IPS-NIHi7 (cell line): Measurements from ENCODE around the gene TMEM79.

ENCODE experiments used
- DNase-seq: peaks from one replicate; pipeline ENCODE4 v3.0.0; 2012; ENCODE audit warnings: mixed read lengths; ENCODE audit errors: extremely low spot score

The TMEM79 gene

DNA sequence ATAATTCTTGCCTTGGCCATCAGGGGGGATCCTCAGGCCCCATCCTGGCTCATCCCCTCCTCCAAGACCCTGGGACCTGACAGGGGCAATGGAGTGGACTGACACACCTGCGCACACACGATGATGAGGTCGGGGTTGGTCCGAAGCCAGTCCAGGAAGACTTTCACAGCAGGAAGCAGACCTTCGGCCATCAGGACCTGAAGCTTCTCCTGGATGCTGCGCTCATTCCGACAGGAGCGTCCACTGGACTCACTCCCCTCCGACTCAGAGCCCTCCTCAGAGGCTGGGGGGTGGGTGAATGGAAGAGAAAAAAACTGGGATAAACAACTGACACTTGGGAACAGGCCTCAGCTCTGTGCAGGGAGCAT lies 20.9 kb upstream of the TMEM79 start:
- DNase-seq: no peak

DNA sequence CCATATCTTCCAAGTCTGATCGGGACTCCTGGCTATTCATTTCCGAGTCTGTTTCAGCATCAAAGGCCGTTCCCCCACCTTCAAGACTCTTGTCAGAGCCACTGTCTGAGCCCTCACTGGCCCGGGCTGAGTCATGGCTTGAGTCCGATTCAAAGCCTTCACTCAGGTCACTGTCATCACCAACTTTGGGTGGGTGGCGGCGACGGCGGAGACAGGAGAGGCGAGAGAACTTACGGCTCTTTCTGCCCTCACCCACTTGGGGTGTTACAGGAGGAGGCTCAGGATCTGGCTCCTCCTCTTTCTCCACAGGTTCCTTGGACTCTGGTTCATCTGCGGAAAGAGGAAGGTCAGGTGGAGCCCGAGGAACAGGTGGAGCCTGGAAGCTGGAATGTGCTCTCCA lies 18.1 kb upstream of the TMEM79 start:
- no peak for DNase-seq

DNA sequence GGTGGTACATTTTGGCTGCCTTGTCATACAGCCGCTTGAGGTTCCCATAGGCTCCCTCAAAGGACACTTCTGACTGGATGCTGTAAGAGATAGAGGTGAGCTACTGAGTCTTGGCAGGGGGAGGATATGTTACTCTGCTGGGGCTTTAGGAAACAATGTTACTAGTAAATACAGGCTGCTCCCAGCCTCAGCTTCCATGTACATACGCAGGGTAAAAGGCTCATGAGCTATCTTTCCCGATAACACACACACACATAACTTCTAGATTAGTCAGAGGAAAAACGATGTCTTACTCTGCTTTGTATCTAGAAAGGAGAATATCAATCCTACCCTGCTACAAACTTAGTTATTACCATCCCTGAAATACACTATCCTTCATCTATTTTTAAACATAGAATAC lies 15.8 kb upstream of the TMEM79 start:
- DNase-seq: no peak

DNA sequence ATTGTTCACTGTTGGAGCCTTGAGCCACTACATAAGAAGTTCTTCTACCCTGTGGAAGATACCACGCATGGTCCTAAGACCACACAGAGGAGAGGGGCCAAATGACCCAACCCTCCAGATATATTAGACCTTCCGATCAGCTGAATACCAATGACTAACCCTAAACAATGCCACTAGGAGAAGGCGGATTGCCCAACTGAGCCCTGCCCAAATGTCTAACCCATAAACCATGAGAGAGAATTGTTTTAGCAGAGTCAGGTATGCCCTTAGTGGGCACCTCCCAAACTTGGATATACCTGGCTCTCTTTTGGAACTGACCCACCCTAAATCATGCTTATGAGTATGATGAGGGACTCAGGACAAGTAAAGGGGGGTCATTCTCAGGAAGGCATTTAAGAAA lies 13.8 kb upstream of the TMEM79 start:
- DNase-seq: no peak

DNA sequence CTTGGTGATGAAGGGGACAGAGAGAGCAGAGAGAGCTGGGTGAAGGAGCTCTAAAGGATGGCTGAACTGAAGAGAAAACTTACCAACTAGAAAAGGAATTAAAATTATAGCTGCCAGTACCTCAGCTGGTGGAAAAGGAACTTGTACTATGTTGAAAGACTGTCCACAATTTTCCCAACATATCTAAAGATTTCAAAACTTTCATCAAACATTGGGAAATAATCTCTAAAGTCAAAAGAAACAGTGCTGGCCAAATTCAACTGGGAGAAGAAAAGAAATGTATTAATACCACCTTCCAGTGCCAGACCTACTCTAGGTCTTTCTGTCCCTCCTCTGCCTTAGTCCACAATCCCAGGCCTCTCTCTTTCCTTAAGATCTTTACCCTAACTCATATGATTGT lies 7.6 kb upstream of the TMEM79 start:
- no peak for DNase-seq

DNA sequence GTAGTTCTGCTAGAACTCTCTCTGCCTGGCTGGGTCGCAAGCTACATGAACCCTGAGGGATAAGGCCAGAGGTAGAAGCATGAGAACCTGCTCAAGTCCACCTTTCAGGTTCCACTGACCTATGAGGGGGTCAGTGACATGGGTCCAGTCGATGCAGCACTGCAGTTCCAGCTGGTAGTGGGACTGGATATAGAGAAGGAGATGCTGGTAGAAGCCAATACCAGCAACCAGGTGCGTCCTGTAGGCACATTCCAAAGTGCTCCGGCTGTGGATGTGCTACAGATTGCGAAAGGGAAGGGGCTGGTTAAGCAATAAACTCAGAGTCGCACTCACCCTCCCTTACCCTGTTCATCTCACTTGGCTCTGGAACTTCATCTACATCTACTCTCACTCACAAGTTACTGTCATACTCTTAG lies 7.2 kb upstream of the TMEM79 start:
- no peak for DNase-seq

DNA sequence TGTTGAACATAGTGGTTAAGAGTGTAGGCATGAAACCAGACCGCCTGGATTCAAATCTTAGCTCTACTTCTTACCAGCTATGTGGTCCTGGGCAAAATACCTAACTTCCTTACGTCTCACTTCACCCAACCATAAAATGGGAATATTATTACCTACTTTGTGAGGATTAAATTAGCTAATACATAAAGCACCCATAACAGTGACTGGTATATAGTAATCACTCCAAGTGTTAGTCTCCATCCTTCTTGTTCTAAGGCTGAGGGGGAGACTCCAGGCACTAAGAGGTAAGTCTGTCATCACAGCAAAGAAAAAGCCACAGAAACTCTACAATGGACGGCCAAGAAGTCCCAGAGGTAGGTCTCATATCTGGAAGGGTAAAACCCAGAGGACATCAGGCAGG lies 4.3 kb upstream of the TMEM79 start:
- no peak for DNase-seq

DNA sequence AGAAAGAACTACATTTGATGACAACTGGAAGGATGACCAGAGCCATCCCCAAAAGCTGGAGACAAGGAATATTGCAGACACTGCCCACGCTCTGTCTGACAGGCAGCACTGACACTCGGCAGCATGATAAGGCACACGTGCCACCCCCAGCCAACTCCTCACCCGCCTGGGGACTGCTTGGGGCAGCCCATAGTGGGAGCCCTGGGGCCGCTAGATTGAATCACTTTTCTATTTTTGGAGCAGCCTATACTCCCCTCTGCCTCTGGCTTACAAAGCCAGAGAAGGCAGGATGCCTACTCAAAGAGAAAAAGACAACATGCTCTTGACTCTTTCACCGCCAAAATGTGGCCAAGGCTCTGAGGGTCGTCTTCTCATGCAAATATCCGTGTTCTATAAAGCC lies 2.8 kb upstream of the TMEM79 start:
- no peak for DNase-seq

DNA sequence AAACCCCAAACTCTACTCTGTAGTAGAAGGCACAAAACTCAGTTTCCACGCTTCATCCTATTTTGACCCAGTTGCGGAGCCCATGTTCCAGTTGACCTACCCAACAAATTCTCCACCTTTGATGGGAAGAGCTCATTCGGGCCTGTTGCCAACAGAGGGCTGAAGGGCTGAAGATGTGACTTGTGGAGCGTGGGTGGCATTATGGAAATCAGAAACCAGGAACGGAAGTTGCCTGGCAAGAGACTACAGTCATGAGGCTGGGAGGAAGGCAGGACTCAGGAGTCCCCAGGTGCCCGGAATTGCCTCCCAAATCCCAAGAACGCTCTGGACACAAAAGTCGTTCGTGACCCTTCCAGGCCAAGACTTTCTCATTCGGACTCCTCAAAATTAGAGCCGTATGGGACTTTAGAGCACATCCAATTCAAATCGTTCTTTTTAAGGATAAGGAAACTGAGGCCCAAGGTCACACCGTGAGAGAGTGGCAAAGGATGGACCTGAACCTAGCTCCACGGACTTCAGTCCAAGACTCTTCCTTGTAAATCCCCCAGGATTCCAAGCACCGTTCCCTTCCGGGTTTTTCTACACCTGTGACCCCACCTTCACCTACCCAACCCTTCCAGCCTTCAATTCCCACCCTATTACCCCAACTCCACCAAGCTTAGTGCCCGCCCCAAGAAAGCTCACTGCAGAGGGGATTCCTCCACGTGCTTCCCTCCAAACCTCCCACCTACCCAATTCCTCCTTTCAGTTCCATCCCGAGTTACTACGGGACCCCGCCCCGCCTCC lies 2.2 kb upstream of the TMEM79 start:
- DNase-seq: no peak

DNA sequence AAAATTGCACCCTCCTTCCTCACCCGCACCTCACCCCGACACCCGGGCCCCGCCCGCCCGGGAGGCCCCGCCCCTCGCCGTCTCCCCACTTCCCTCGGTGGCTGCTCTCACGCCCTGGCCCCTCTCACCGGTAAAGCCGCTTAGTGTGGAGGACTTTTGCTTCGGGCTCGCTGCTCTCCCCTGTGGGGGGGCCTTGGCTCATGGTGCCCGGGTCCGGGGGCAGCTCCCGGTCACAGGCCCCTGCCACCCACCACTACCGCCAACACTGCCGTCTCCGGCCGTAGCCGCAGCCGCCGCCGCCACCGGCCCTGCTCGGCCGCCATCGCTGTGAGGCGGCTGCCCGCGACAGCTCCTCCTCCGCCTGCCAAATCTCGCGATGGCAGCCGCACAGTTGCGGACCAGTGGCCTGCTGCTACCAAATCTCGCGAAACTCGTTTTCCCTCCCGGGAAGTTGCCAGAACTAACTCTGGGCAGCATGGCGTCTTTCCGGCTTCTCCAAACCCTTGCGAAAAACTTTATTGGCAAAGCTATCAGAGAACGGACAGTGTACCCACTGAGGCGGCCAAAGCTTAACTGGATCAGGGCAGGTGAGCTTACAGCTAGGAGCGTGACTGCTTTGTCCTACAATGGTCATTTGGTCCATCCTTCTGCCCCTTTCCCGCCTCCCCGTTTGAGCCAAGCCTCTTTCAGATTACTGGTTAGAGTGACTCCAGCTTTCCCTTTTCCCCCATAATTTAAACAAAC lies 1.5 kb upstream of the TMEM79 start, which contains the start of gene SMG5:
Gene SMG5, minus strand, starts transcription at position 347 of the 744 bp plus-strand sequence. Its CDS starts 145 bp downstream, at position 202.
- peak; percentile 98 for DNase-seq

DNA sequence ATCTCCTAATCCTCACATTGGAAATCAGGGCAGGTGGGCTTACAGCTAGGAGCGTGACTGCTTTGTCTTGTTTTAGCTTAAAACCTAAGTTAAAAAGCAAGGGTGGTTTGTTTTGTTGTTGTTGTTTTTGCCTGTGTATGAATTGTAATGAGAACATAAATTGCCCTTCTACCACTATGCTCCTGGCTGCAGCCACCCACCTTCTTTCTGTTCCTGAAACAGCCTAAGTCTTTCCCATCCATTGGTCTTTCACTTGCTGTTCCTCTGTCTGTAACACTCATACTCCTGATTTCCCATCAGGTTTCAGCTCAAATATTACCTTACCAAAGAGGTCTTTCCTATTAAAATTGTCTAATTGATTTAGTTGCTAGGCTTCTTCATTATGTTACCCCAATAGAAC lies 604 bp upstream of the TMEM79 start:
- DNase-seq: no peak

DNA sequence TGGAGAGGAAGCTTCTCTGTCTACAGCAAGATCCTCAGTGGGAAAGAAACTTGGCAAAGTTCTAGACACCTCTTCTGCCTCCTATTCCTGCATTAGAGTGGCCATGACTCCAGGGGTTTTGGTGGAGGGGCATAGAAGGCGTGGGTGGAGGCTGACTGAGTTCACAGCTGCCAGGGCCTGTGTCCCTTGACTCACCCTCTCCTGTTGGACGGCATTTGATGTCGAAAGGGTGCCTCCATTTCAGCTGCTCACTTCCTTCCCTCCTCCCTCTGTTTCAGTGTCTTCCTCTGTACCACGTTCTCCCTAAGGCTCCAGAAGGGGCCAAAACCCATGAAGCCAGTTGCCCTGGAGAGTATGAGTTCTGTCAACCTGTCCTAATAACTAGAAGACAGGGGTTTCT lies 632 bp downstream of the TMEM79 start:
- no peak for DNase-seq

DNA sequence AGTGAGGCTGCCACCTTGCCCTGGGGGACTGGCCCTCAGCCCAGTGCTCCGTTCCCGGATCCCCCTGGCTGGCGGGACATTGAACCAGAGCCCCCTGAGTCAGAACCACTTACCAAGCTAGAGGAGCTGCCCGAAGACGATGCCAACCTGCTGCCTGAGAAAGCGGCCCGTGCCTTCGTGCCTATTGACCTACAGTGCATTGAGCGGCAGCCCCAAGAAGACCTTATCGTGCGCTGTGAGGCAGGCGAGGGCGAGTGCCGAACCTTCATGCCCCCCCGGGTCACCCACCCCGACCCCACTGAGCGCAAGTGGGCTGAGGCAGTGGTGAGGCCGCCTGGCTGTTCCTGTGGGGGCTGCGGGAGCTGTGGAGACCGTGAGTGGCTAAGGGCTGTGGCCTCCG lies 1.3 kb downstream of the TMEM79 start:
- DNase-seq: no peak

DNA sequence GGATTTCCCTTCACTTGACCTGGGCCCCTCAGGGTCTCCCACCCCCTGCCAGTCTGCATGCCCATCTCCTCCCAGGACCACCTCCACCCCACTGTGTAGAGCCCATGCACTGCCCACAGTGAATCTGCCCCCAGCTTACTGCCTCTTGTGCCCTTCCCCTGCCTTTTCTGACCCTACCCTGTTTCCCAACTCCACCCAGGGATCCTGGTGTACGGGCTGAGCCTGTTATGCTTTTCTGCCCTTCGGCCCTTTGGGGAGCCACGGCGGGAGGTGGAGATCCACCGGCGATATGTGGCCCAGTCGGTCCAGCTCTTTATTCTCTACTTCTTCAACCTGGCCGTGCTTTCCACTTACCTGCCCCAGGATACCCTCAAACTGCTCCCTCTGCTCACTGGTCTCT lies 1.9 kb downstream of the TMEM79 start:
- DNase-seq: no peak

DNA sequence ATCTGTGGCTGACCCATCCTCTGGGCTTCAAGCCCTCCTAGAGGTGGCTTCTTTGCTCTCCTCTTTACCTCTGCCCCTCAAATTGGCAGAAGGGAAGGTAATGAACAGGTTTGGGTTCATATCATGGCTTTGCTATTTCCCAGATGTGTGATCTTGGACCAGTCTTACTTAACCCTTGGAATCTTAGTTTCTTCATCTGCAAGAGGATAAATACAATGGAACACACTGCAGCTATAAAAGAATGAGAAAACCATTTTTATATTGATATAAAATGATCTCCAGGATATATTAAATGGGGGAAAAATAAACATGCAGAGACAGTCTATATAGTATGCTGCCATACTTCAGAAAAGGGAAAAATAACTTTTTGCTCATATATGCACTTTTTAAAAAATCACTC lies 5.7 kb downstream of the TMEM79 start:
- no peak for DNase-seq

DNA sequence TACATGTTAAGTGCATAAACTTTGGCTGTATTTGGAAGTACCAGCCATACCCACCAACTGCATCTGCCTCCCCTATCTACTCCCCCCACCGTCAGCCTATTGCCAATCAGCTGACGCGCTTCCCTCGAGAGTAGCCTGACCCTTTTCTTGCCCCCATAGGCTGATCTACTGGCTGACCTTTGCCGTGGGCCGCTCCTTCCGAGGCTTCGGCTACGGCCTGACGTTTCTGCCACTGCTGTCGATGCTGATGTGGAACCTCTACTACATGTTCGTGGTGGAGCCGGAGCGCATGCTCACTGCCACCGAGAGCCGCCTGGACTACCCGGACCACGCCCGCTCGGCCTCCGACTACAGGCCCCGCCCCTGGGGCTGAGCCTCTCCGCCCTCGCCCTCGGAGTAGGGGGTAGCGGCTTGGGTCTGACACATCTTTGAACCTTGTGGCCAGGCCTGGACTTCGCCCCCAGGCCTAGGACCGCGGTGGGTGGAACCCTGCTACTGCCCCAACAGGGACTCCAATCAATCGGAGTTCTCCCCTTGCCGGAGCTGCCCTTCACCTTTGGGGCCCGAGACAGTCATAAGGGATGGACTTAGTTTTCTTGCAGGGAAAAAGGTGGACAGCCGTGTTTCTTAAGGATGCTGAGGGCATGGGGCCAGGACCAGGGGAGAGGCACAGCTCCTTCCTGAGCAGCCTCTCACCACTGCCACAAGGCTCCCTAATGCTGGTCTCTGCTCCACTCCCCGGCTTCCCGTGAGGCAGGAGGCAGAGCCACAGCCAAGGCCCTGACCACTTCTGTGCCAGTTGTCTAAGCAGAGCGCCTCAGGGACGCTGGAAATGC lies 7.3 kb downstream of the TMEM79 start:
- DNase-seq: peak; percentile 98

DNA sequence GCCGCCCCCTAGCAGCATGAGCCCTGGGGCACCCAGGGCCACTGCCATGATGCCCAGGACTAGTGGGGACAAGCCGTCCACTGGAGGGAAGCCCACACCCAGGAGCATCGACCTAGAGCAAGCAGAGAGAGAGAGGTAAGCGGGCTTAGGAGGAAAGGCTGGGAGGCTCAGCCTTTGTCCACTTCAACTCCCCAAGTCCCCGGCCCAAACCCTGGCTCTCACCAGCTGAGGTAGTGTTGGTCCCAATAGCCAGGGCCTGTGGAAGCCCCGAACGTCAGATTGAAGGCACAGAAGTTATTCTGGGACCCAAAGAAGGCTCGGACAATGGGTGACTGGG lies 8.9 kb downstream of the TMEM79 start:
- DNase-seq: no peak

DNA sequence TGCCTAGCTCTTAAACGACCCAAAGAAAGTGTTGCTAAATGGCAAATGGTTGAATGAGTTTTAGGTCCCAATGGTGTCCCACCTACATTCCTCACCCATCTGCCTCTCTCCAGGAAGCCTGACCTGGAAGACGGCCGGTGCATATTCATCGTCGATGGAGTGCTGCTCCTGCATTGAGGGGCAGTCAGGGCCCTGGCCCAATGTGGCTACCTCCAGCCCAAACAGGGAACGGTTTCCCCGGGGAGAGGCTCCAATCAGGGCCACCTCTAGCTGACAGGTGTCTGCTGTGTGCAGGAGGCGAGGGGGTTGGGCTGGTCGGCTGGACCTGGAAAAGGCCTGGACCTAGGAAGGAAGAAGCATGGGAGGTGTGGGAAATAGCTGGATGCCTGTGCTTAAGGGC lies 9.8 kb downstream of the TMEM79 start:
- no peak for DNase-seq

DNA sequence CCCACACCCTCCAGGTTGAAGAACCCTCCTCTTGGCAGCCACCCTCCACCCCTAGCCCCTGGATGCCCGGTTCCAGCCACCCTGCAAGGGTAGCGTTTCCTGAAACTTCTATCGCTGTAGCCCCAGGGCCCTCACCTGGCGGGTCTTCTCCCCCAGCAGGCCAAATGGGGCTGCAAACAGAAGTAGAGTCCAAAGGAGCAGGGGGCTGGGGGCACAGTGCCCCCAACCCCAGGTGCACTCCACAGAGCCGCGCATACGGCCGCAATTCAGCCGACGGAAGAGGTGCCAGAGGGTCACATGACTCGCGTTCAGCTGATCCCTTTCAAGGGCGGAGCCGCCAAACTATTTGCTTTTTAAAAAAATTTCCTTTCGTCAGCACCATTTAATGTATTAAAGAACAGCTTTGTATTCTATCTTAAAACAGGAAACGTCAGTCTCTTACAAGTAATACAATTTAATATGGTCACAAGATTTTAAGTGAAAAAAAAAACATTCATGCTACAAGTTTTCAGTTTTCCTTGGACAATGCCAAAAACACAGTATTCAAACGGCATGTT lies 11.3 kb downstream of the TMEM79 start, which contains the start of gene GLMP:
Gene GLMP, minus strand, starts transcription at position 289 of the 557 bp plus-strand sequence. Its CDS starts 34 bp downstream, at position 255.
- DNase-seq: peak; percentile 63

DNA sequence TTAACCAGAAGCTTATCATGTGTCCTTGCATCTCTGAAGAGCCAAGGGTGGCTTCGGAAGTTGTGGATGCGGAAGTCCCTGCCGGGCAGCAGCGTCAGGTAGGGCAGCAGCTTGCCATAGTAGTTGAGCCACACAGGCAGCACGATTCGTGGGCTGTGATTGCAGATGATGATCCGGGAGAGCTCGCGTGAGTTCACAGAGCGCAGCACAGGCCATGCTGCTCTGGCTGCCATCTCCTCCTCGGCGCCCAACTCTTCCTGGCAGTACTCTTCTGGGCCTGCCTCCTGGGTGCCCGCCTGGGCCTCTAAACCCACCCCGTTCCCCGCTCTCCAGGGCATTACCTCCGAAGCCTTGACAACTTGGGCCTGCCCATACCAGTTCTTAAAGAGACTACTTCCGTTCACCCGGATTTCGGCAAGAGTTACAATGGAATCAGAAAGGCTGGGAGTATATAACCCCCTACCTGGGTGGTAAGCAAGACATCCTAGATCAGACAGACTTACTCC lies 14.8 kb downstream of the TMEM79 start, which contains the start of gene VHLL:
Gene VHLL, minus strand, starts transcription at position 456 of the 506 bp plus-strand sequence. Its CDS starts 118 bp downstream, at position 338.
- DNase-seq: no peak

DNA sequence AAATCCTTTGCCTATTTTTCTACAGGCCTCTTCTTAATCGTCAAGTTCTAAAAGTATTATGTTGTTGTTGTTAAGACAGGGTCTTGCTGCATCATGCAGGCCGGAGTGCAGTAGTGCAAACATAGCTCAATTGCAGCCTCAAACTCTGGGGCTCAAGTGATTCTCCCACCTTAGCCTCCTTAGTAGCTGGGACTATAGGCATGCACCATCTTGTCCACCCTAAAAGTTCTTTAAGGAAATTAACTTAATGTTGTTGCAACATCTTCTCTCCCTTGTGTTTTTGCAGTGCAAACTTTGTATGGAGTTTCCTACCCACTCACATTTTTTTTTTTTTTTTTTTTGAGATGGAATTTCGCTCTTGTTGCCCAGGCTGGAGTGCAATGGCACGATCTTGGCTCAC lies 19.1 kb downstream of the TMEM79 start:
- no peak for DNase-seq

DNA sequence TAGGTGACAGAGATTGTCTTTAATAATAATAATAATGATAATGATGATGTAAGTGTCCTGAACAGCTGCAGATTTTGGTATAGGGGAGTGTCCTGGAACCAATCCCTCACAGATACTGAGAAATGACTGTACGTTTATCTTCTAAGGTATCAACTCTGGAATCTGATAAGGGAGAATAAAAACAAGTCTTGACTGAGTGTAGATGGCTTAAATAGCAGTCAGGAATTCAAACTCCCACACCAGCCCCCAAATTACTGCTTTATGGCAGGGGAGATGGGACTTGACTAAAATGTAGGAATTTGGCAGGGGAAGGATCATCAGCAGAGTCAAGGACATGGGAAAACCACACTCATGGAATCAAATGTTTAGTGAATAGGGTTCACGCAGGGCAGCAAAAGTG lies 21.1 kb downstream of the TMEM79 start:
- DNase-seq: no peak
